8988T (cell line): ENCODE data around the gene EXOSC6.
"Not testable (repeated sequence)": the region's sequence is repeated elsewhere in the genome, so short reads cannot be mapped to it uniquely, and the experiment has no call there.

ENCODE experiments used
- DNase-seq: peaks from one replicate; pipeline ENCODE4 v3.0.0; 2011

Gene EXOSC6

DNA sequence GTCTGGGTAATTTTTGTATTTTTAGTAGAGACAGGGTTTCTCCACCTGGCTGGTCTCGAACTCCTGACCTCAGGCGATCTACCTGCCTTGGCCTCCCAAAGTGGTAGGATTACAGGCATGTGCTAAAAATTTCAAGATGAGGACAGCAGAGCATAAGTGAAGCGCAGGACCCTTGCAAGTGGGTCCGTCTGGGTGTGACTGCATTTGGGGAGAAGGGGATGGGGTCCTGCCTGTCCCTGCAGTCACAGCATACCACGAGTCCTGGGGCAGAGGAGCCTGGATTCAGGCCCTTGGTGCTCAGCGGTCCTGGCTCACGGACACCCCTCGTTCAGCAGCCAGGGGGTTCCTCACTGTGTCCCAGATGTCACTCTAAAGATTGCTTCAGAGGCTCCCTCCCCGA lies 53.5 kb downstream of the EXOSC6 start:
- not testable (repeated sequence) for DNase-seq

DNA sequence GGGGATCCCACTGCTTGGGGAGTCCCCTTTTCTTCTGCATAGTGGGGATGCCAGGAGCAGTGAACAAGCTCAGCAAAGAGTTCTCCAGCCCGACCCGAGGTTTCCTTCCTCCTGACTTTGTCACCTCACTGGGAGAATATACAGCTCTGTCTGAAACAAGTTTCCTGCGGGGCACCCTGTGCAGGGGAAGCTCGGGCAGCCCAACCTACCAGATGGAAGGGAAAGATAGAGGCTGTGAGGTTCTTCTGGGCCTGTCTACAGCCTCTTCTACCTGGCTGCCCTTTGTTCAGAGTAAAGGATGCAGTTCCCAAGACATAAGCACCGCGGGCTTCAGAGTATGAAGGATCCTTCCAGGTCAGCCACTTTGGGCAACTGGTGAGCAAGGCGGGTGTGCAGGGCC lies 54.1 kb downstream of the EXOSC6 start:
- DNase-seq: peak; percentile 6
